ENCODE measurements around the gene SLC22A13.
"Not testable (repeated sequence)": the region's sequence is repeated elsewhere in the genome, so short reads cannot be mapped to it uniquely, and the experiment has no call there.

SLC22A13 gene

GRCh38 chr3:38265604-38266307 lies at the start of gene SLC22A13:
SLC22A13 (plus strand) TSS chr3:38265812; CDS start chr3:38265861, 49 bp downstream.
- DNase-seq (ENCODE audit: low read depth): no peak

GRCh38 chr3:38219609-38220197 lies 45.9 kb upstream of the SLC22A13 start:
- no peak for DNase-seq (ENCODE audit: low read depth)

- DNase-seq (ENCODE audit: low read depth): no peak
Measured at GRCh38 chr3:38221005-38221404, 44.6 kb upstream of the SLC22A13 start.

- DNase-seq (ENCODE audit: low read depth): no peak
Measured at GRCh38 chr3:38222032-38222634, 43.5 kb upstream of the SLC22A13 start.

- no peak for DNase-seq (ENCODE audit: low read depth)
Measured at GRCh38 chr3:38224357-38224756, 41.3 kb upstream of the SLC22A13 start.

GRCh38 chr3:38226273-38226672 lies 39.3 kb upstream of the SLC22A13 start:
- DNase-seq (ENCODE audit: low read depth): peak; percentile 64

- DNase-seq (ENCODE audit: low read depth): peak; percentile 85
Measured at GRCh38 chr3:38227989-38228388, 37.6 kb upstream of the SLC22A13 start.

GRCh38 chr3:38229036-38229435 lies 36.6 kb upstream of the SLC22A13 start:
- DNase-seq (ENCODE audit: low read depth): no peak

GRCh38 chr3:38232701-38233100 lies 32.9 kb upstream of the SLC22A13 start:
- DNase-seq (ENCODE audit: low read depth): no peak

- no peak for DNase-seq (ENCODE audit: low read depth)
Measured at GRCh38 chr3:38235466-38235865, 30.1 kb upstream of the SLC22A13 start.

GRCh38 chr3:38238416-38239008 lies 27.1 kb upstream of the SLC22A13 start:
- no peak for DNase-seq (ENCODE audit: low read depth)

GRCh38 chr3:38242812-38243211 lies 22.8 kb upstream of the SLC22A13 start:
- DNase-seq (ENCODE audit: low read depth): not testable (repeated sequence)

GRCh38 chr3:38245930-38246329 lies 19.7 kb upstream of the SLC22A13 start:
- no peak for DNase-seq (ENCODE audit: low read depth)

- DNase-seq (ENCODE audit: low read depth): peak; percentile 90
Measured at GRCh38 chr3:38247366-38248035, 18.1 kb upstream of the SLC22A13 start.

- no peak for DNase-seq (ENCODE audit: low read depth)
Measured at GRCh38 chr3:38250198-38250597, 15.4 kb upstream of the SLC22A13 start.

- no peak for DNase-seq (ENCODE audit: low read depth)
Measured at GRCh38 chr3:38251197-38251596, 14.4 kb upstream of the SLC22A13 start.

GRCh38 chr3:38253704-38254103 lies 11.9 kb upstream of the SLC22A13 start:
- no peak for DNase-seq (ENCODE audit: low read depth)

GRCh38 chr3:38254872-38255271 lies 10.7 kb upstream of the SLC22A13 start:
- DNase-seq (ENCODE audit: low read depth): no peak

GRCh38 chr3:38255627-38256026 lies 10.0 kb upstream of the SLC22A13 start:
- no peak for DNase-seq (ENCODE audit: low read depth)

- DNase-seq (ENCODE audit: low read depth): peak; percentile 4
Measured at GRCh38 chr3:38257583-38257982, 8.0 kb upstream of the SLC22A13 start.

- no peak for DNase-seq (ENCODE audit: low read depth)
Measured at GRCh38 chr3:38260474-38260873, 5.1 kb upstream of the SLC22A13 start.

- DNase-seq (ENCODE audit: low read depth): no peak
Measured at GRCh38 chr3:38264353-38264771, 1.2 kb upstream of the SLC22A13 start.

Measured in EH (cell line).